Neural progenitor cell (in vitro differentiated cells): ENCODE results near the gene NCK1. TPM values are rescaled to one million over a fixed set of nuclear protein-coding genes. Genes with fewer than 3 reads are reported as not detected.

Source experiments
- DNase-seq: peaks from one replicate; pipeline ENCODE4 v3.0.0-alpha.2; 2016; ENCODE audit warnings: low spot score
- H2AFZ ChIP-seq: fragments of 200-600 bp; sonication (generic); replicated peaks from 2 replicates; pipeline ENCODE4 v1.6.1; 2016; ENCODE audit warnings: antibody characterized with exemption
- H3F3A ChIP-seq: fragments of 200-600 bp; sonication (generic); 2 replicates; pipeline ENCODE4 v1.6.1; 2016; ENCODE audit warnings: antibody characterized with exemption, low read depth
- H3K27ac ChIP-seq: fragments of 200-600 bp; sonication (generic); 2 replicates; pipeline ENCODE4 v1.5.1; 2016; ENCODE audit warnings: mild to moderate bottlenecking
- H3K27me3 ChIP-seq: fragments of 200-600 bp; sonication (generic); 2 replicates; pipeline ENCODE4 v1.6.1; 2016; ENCODE audit warnings: mild to moderate bottlenecking, moderate library complexity
- H3K36me3 ChIP-seq: fragments of 200-600 bp; sonication (generic); 2 replicates; pipeline ENCODE4 v1.5.1; 2016
- H3K4me1 ChIP-seq: fragments of 200-600 bp; sonication (generic); 2 replicates; pipeline ENCODE4 v1.6.1; 2016; ENCODE audit warnings: mixed run types
- H3K4me2 ChIP-seq: fragments of 200-600 bp; sonication (generic); 2 replicates; pipeline ENCODE4 v1.6.1; 2016
- H3K4me3 ChIP-seq: fragments of 200-600 bp; sonication (generic); 2 replicates; pipeline ENCODE4 v1.5.1; 2016
- H3K79me2 ChIP-seq: fragments of 200-600 bp; sonication (generic); 2 replicates; pipeline ENCODE4 v1.6.1; 2016; ENCODE audit warnings: low read depth
- H3K9ac ChIP-seq: fragments of 200-600 bp; sonication (generic); 2 replicates; pipeline ENCODE4 v1.6.1; 2016
- H3K9me3 ChIP-seq: fragments of 200-600 bp; sonication (generic); 2 replicates; pipeline ENCODE4 v1.5.1; 2016; ENCODE audit warnings: low read depth
- H4K20me1 ChIP-seq: fragments of 200-600 bp; sonication (generic); 2 replicates; pipeline ENCODE4 v1.6.1; 2016; ENCODE audit warnings: low read depth
- H3K27ac Mint-ChIP-seq: 3 replicates; pipeline ENCODE4 v1.8.0; 2021; ENCODE audit warnings: mixed read lengths
- H3K27me3 Mint-ChIP-seq: 2 replicates; pipeline ENCODE4 v1.8.0; 2022; ENCODE audit warnings: low read depth, mild to moderate bottlenecking, inconsistent platforms, moderate library complexity, mixed read lengths; ENCODE audit not compliant: insufficient read depth
- H3K36me3 Mint-ChIP-seq: 3 replicates; pipeline ENCODE4 v1.8.0; 2021; ENCODE audit warnings: mixed read lengths
- H3K4me1 Mint-ChIP-seq: 3 replicates; pipeline ENCODE4 v1.8.0; 2021; ENCODE audit warnings: mixed read lengths
- H3K4me3 Mint-ChIP-seq: 3 replicates; pipeline ENCODE4 v1.8.0; 2021; ENCODE audit warnings: mild to moderate bottlenecking, moderate library complexity, mixed read lengths
- H3K9me3 Mint-ChIP-seq: 3 replicates; pipeline ENCODE4 v1.8.0; 2020; ENCODE audit warnings: mixed read lengths
- CTCF ChIP-seq: fragments of 200-600 bp; sonication (generic); IDR thresholded peaks from 2 replicates; pipeline ENCODE4 v1.5.1; 2017; ENCODE audit warnings: antibody characterized with exemption, mild to moderate bottlenecking
- EZH2 ChIP-seq: fragments of 200-600 bp; sonication (generic); IDR thresholded peaks from 2 replicates; pipeline ENCODE4 v1.6.1; 2017; ENCODE audit warnings: antibody characterized with exemption, mild to moderate bottlenecking, moderate library complexity
- EZH2phosphoT487 ChIP-seq: fragments of 200-600 bp; sonication (generic); IDR thresholded peaks from 2 replicates; pipeline ENCODE4 v1.6.1; 2017; ENCODE audit warnings: antibody characterized with exemption
- total RNA-seq: library from RNA; depleted of rRNA; stranded (reverse); fragments of >200 nt; gene quantifications from 2 replicates; pipeline ENCODE4 v1.2.3, GENCODE V29; 2015; ENCODE audit warnings: low replicate concordance

NCK1 gene
- total RNA-seq, 1 donor from 2014 or later: 46.5 TPM

GRCh38 chr3:136937175-136937574 lies 75.2 kb downstream of the NCK1 start:
- H3K4me1 ChIP-seq: peaks cover 1% of the 10 kb centered on the region
- Mint-ChIP-seq H3K36me3 (peaks cover 42% of the 10 kb centered on the region), H3K27ac (no peak overlapping the region), H3K9me3 (peaks cover 26% of the 10 kb centered on the region), H3K4me1 (no peaks in the 10 kb centered on the region), H3K4me3 (no peak overlapping the region), H3K27me3 (no peaks in the 10 kb centered on the region)
- no peak overlapping the region for H3K4me3 ChIP-seq
- no peak overlapping the region for H3K9ac ChIP-seq
- peaks cover 48% of the 10 kb centered on the region for H3K79me2 ChIP-seq
- H3K9me3 ChIP-seq: no peaks in the 10 kb centered on the region
- no peaks in the 10 kb centered on the region for H4K20me1 ChIP-seq
- no peak overlapping the region for H2AFZ ChIP-seq
- TF ChIP-seq EZH2phosphoT487: no peak
- TF ChIP-seq EZH2: no peak
- TF ChIP-seq CTCF: no peak
- DNase-seq: no peak
- no peaks in the 10 kb centered on the region for H3F3A ChIP-seq
- no peaks in the 10 kb centered on the region for H3K36me3 ChIP-seq
- no peaks in the 10 kb centered on the region for H3K27me3 ChIP-seq
- H3K4me2 ChIP-seq: no peak overlapping the region
- no peak overlapping the region for H3K27ac ChIP-seq

- H3K9me3 ChIP-seq: no peaks in the 10 kb centered on the region
- Mint-ChIP-seq H3K9me3 (peaks cover 26% of the 10 kb centered on the region), H3K36me3 (peaks cover 42% of the 10 kb centered on the region), H3K27ac (no peak overlapping the region), H3K27me3 (no peaks in the 10 kb centered on the region), H3K4me1 (no peaks in the 10 kb centered on the region), H3K4me3 (no peak overlapping the region)
- DNase-seq: no peak
- TF ChIP-seq EZH2phosphoT487 (no peak), EZH2 (no peak), CTCF (no peak)
- H3F3A ChIP-seq: no peaks in the 10 kb centered on the region
- H3K9ac ChIP-seq: no peak overlapping the region
- no peak overlapping the region for H3K27ac ChIP-seq
- H3K4me2 ChIP-seq: no peak overlapping the region
- peaks cover 8% of the 10 kb centered on the region for H3K4me1 ChIP-seq
- H3K4me3 ChIP-seq: no peak overlapping the region
- H3K79me2 ChIP-seq: peaks cover 54% of the 10 kb centered on the region
- no peak overlapping the region for H2AFZ ChIP-seq
- no peaks in the 10 kb centered on the region for H3K36me3 ChIP-seq
- peaks cover 5% of the 10 kb centered on the region for H4K20me1 ChIP-seq
- no peaks in the 10 kb centered on the region for H3K27me3 ChIP-seq
Measured at GRCh38 chr3:136937851-136938250, 75.8 kb downstream of the NCK1 start.

GRCh38 chr3:136938334-136938733 lies 76.3 kb downstream of the NCK1 start:
- Histone ChIP-seq H3K9ac (no peak overlapping the region), H3K36me3 (no peaks in the 10 kb centered on the region), H3K4me2 (no peak overlapping the region), H2AFZ (no peak overlapping the region), H3K79me2 (peaks cover 54% of the 10 kb centered on the region), H3K9me3 (no peaks in the 10 kb centered on the region), H4K20me1 (peaks cover 8% of the 10 kb centered on the region), H3F3A (no peaks in the 10 kb centered on the region), H3K4me1 (peaks cover 11% of the 10 kb centered on the region), H3K27ac (no peak overlapping the region), H3K27me3 (no peaks in the 10 kb centered on the region), H3K4me3 (no peak overlapping the region)
- peaks cover 42% of the 10 kb centered on the region for H3K36me3 Mint-ChIP-seq
- no peak for DNase-seq
- H3K4me1 Mint-ChIP-seq: no peaks in the 10 kb centered on the region
- no peaks in the 10 kb centered on the region for H3K27me3 Mint-ChIP-seq
- H3K9me3 Mint-ChIP-seq: peaks cover 26% of the 10 kb centered on the region
- H3K4me3 Mint-ChIP-seq: no peak overlapping the region
- TF ChIP-seq EZH2: no peak
- no peak for TF ChIP-seq EZH2phosphoT487
- TF ChIP-seq CTCF: no peak
- no peak overlapping the region for H3K27ac Mint-ChIP-seq
